Measurements from ENCODE around the gene TMEM221.

TMEM221 gene

GRCh38 chr19:17421942-17422341 lies 26.5 kb downstream of the TMEM221 start:
- ATAC-seq, result no peak
- TF ChIP-seq POU6F1 (CRISPR knock-in tag; IDR thresholded peaks at IDR 0.05; ENCODE audit: borderline replicate concordance, low read depth) (no peak), ZNF70 (CRISPR knock-in tag; IDR thresholded peaks at IDR 0.05) (peak; percentile 95), ZC3H10 (CRISPR knock-in tag; IDR thresholded peaks at IDR 0.05) (no peak), ESRRG (CRISPR knock-in tag; IDR thresholded peaks at IDR 0.05) (no peak), CSRNP3 (CRISPR knock-in tag; IDR thresholded peaks at IDR 0.05) (no peak), ARNTL (CRISPR knock-in tag; IDR thresholded peaks at IDR 0.05; ENCODE audit: borderline replicate concordance, low read depth) (no peak), BACH2 (CRISPR knock-in tag; IDR thresholded peaks at IDR 0.05; ENCODE audit: borderline replicate concordance) (no peak), PATZ1 (CRISPR knock-in tag; IDR thresholded peaks at IDR 0.05; ENCODE audit: borderline replicate concordance) (no peak)

GRCh38 chr19:17420475-17420924 lies 28.0 kb downstream of the TMEM221 start:
- peak; percentile 68 for ATAC-seq
- TF ChIP-seq ZC3H10 (CRISPR knock-in tag; IDR thresholded peaks at IDR 0.05), result no peak
- TF ChIP-seq POU6F1 (CRISPR knock-in tag; IDR thresholded peaks at IDR 0.05; ENCODE audit: borderline replicate concordance, low read depth), result no peak
- TF ChIP-seq TOX (CRISPR knock-in tag; IDR thresholded peaks at IDR 0.05; ENCODE audit: borderline replicate concordance), result no peak
- TF ChIP-seq ZFP30 (CRISPR knock-in tag; IDR thresholded peaks at IDR 0.05), result no peak
- no peak for TF ChIP-seq CREB5 (CRISPR knock-in tag; IDR thresholded peaks at IDR 0.05; ENCODE audit: low read depth)
- no peak for TF ChIP-seq CSRNP3 (CRISPR knock-in tag; IDR thresholded peaks at IDR 0.05)
- no peak for TF ChIP-seq GLIS3 (CRISPR knock-in tag; IDR thresholded peaks at IDR 0.05)
- no peak for TF ChIP-seq TSHZ2 (CRISPR knock-in tag; IDR thresholded peaks at IDR 0.05)
- TF ChIP-seq OSR1 (CRISPR knock-in tag; IDR thresholded peaks at IDR 0.05), result no peak
- TF ChIP-seq ESRRG (CRISPR knock-in tag; IDR thresholded peaks at IDR 0.05), result no peak

Measured in SK-N-SH treated with all-trans-retinoic acid at 6 μM for 48 hours (cell line).